HepG2 (cell line): ENCODE data around the gene SLC16A11. TPM values are rescaled to one million over a fixed set of nuclear protein-coding genes. Genes with fewer than 3 reads are reported as not detected.

Experiments used
- ATAC-seq: fragments of 200-7000 bp; cut with Tn5 transposase; 3 replicates; pipeline ENCODE4 v1.9.1; 2020; ENCODE audit warnings: mild to moderate bottlenecking, moderate library complexity
- BruUV-seq: library from RNA; stranded (reverse); fragments of 400-500 nt; replicated peaks from 2 replicates; lab custom pipeline; 2021; lab: Mats Ljungman, UMichigan
- CTCF ChIA-PET: fragments of 300-600 bp; formaldehyde crosslinking; extraction: SDS; loops from one replicate; lab custom pipeline; 2021; ENCODE audit warnings: low total read pairs, inconsistent platforms, low intra/inter-chr PET ratio; lab: Yijun Ruan, JAX
- POLR2A ChIA-PET: fragments of 350-600 bp; sonication (Branson Sonifier 250); formaldehyde crosslinking; loops from one replicate; lab custom pipeline; 2020; ENCODE audit warnings: antibody characterized with exemption, inconsistent platforms; lab: Yijun Ruan, JAX
- DNase-seq: peaks from one replicate; pipeline ENCODE4 v3.0.0-alpha.2; 2015; ENCODE audit warnings: low spot score
- FAIRE-seq: peaks from 3 replicates; lab custom pipeline; 2011; peaks lifted over from hg19 to GRCh38; lab: Jason Lieb, UNC
- H2AFZ ChIP-seq: one replicate; pipeline ENCODE4 v1.6.1; 2011; ENCODE audit warnings: low read length, inconsistent platforms
- H3K27ac ChIP-seq: fragments of 300-600 bp; 3 replicates; pipeline ENCODE4 v1.8.0; 2011; ENCODE audit warnings: mixed run types, mild to moderate bottlenecking, mixed read lengths, low read length, inconsistent platforms; ENCODE audit not compliant: insufficient read depth; ENCODE audit errors: extremely low read length
- H3K27me3 ChIP-seq, 2 experiments: fragments of 200-600 bp in 1 of 2; 2 replicates in 1 of 2; 3 replicates in 1 of 2; pipeline versions ENCODE4 v1.6.0 to v1.8.0; 2011; ENCODE audit warnings: low read length in 2 of 2, mild to moderate bottlenecking in 2 of 2, moderate library complexity in 2 of 2, inconsistent platforms in 1 of 2; ENCODE audit not compliant: insufficient read depth in 2 of 2, control insufficient read depth in 1 of 2
- H3K36me3 ChIP-seq, 2 experiments: fragments of 200-600 bp in 1 of 2; replicated peaks in 1 of 2; 2 replicates in 1 of 2; 3 replicates in 1 of 2; pipeline versions ENCODE4 v1.5.1 to v1.8.0; 2011; ENCODE audit warnings: low read length in 2 of 2, inconsistent platforms in 1 of 2; ENCODE audit not compliant: insufficient read depth in 2 of 2, control insufficient read depth in 1 of 2
- H3K4me1 ChIP-seq: 2 replicates; pipeline ENCODE4 v1.5.1; 2012; ENCODE audit warnings: low read length, inconsistent platforms; ENCODE audit not compliant: insufficient read depth
- H3K4me2 ChIP-seq: 2 replicates; pipeline ENCODE4 v1.6.0; 2011; ENCODE audit warnings: low read depth, low read length, inconsistent platforms
- H3K4me3 ChIP-seq, 3 experiments: fragments of 200-600 bp in 1 of 3; sonication (generic), shearing (Covaris generic) in 1 of 3; replicated peaks in 1 of 3; 2 replicates each; pipeline ENCODE4 v1.5.1; 2011 to 2016; ENCODE audit warnings: low read length in 3 of 3, inconsistent platforms in 2 of 3, low read depth in 2 of 3, mild to moderate bottlenecking in 2 of 3, control low read depth in 1 of 3, mixed read lengths in 1 of 3; ENCODE audit not compliant: insufficient read depth in 1 of 3
- H3K79me2 ChIP-seq: one replicate; pipeline ENCODE4 v1.6.1; 2011; ENCODE audit warnings: low read length, inconsistent platforms; ENCODE audit not compliant: insufficient read depth
- H3K9ac ChIP-seq: 2 replicates; pipeline ENCODE4 v1.6.0; 2011; ENCODE audit warnings: mild to moderate bottlenecking, low read depth, low read length, inconsistent platforms; ENCODE audit not compliant: insufficient read depth
- H3K9me3 ChIP-seq: 2 replicates; pipeline ENCODE4 v1.5.1; 2012; ENCODE audit warnings: mild to moderate bottlenecking, low read length
- H4K20me1 ChIP-seq: 2 replicates; pipeline ENCODE4 v1.6.0; 2011; ENCODE audit warnings: inconsistent platforms, mild to moderate bottlenecking, low read length, moderate library complexity; ENCODE audit not compliant: insufficient read depth
- E2F2 ChIP-seq: sonication (generic); formaldehyde crosslinking; IDR thresholded peaks from 2 replicates; pipeline ENCODE4 v1.4.0; 2020; ENCODE audit warnings: missing genetic modification reagents, borderline replicate concordance
- HMG20A ChIP-seq: IDR thresholded peaks from 2 replicates; pipeline ENCODE4 v1.6.1; 2016; ENCODE audit warnings: borderline replicate concordance
- KDM5A ChIP-seq: fragments of 200-600 bp; sonication (generic); IDR thresholded peaks from 2 replicates; pipeline ENCODE4 v1.7.0; 2018; ENCODE audit warnings: antibody characterized with exemption, mild to moderate bottlenecking, low read length, borderline replicate concordance
- RARG ChIP-seq: sonication (generic); formaldehyde crosslinking; IDR thresholded peaks from 2 replicates; pipeline ENCODE4 v1.4.0; 2020; ENCODE audit warnings: low read depth, mild to moderate bottlenecking, missing genetic modification reagents
- REPIN1 ChIP-seq: sonication (generic); formaldehyde crosslinking; IDR thresholded peaks from 2 replicates; pipeline ENCODE4 v1.8.0; 2022; ENCODE audit warnings: missing genetic modification reagents, low read depth, mild to moderate bottlenecking, borderline replicate concordance
- SRY ChIP-seq: sonication (generic); formaldehyde crosslinking; IDR thresholded peaks from 2 replicates; pipeline ENCODE4 v1.8.0; 2022; ENCODE audit warnings: mild to moderate bottlenecking, missing genetic modification reagents
- ZBTB2 ChIP-seq: sonication (generic); formaldehyde crosslinking; IDR thresholded peaks from 2 replicates; pipeline ENCODE4 v1.8.0; 2022; ENCODE audit warnings: low read depth, missing genetic modification reagents
- ZNF235 ChIP-seq: sonication (generic); formaldehyde crosslinking; IDR thresholded peaks from 2 replicates; pipeline ENCODE4 v1.8.1; 2023; ENCODE audit warnings: mild to moderate bottlenecking, missing genetic modification reagents, borderline replicate concordance
- ZNF318 ChIP-seq: sonication (generic); formaldehyde crosslinking; IDR thresholded peaks from 2 replicates; pipeline ENCODE4 v1.4.0; 2020; ENCODE audit warnings: mild to moderate bottlenecking, missing genetic modification reagents
- ZNF431 ChIP-seq: sonication (generic); formaldehyde crosslinking; IDR thresholded peaks from 2 replicates; pipeline ENCODE4 v1.9.0; 2022; ENCODE audit warnings: missing genetic modification reagents, low read depth, mild to moderate bottlenecking, borderline replicate concordance
- ZNF513 ChIP-seq: sonication (generic); formaldehyde crosslinking; conservative IDR thresholded peaks from 2 replicates; pipeline ENCODE4 v1.5.0; 2020; ENCODE audit warnings: missing genetic modification reagents
- ZNF567 ChIP-seq: sonication (generic); formaldehyde crosslinking; IDR thresholded peaks from 2 replicates; pipeline ENCODE4 v1.8.1; 2023; ENCODE audit warnings: mild to moderate bottlenecking, missing genetic modification reagents, borderline replicate concordance
- WGBS: methylation state at CpG from one replicate; pipeline ENCODE4 v1.1.6; 2017; ENCODE audit warnings: low lambda C conversion rate; 5-methylcytosine and 5-hydroxymethylcytosine counted together
- in situ Hi-C: cut with HindIII; loops from 2 replicates; pipeline ENCODE4 v1.10.0; 2017; ENCODE audit warnings: low pct_unique_long_range_greater_than_20kb; ENCODE audit not compliant: extremely low pct_ligation_motif_present
- intact Hi-C: fragments of 100-400 bp; cut with micrococcal nuclease; formaldehyde crosslinking; loops from one replicate; pipeline ENCODE4 v1.10.0; 2022; ENCODE audit not compliant: unreplicated experiment
- polyA plus RNA-seq, 8 experiments: library from polyadenylated mRNA; depleted of rRNA in 3 of 8; stranded (reverse) in 7 of 8; unstranded in 1 of 8; fragments of >200 nt; fragmentation: Illumina TruSeq in 4 of 8; extraction: Trizol in 4 of 8; gene quantifications; 2 replicates each; pipeline versions ENCODE4 v1.2.1 to v1.2.3, GENCODE V29; 2011 to 2016; ENCODE audit warnings: low read depth in 4 of 8, missing spikeins in 1 of 8, mixed read lengths in 1 of 8; ENCODE audit not compliant: insufficient read depth in 1 of 8
- total RNA-seq, 5 experiments: library from RNA; depleted of rRNA; stranded (reverse); fragments of >200 nt; fragmentation: Illumina TruSeq; extraction: Trizol; gene quantifications; 2 replicates each; pipeline ENCODE4 v1.2.3, GENCODE V29; 2016; ENCODE audit warnings: low read depth in 1 of 5

SLC16A11 gene
- total and polyA plus RNA-seq, 2 of the 13 experiments (the other 11 are each of a cell fraction or from before 2014, with no cell fraction given): not detected

- Histone ChIP-seq H2AFZ (no peak overlapping the region), H3K9me3 (no peaks in the 10 kb centered on the region), H3K9ac (no peak overlapping the region), H3K36me3 (no peaks in the 10 kb centered on the region), H3K79me2 (no peaks in the 10 kb centered on the region), H4K20me1 (no peaks in the 10 kb centered on the region), H3K27ac (no peak overlapping the region), H3K4me2 (no peak overlapping the region), H3K27me3 (no peaks in the 10 kb centered on the region; a peak in 2 of 5 replicates), H3K4me3 (no peak overlapping the region), H3K4me1 (peaks cover 27% of the 10 kb centered on the region)
- WGBS: 42% methylated on average over 4 of the region's 4 CpGs
- in situ Hi-C loops (no loop called here), intact Hi-C loops (no loop called here)
- no peak for FAIRE-seq
- BruUV-seq: no TSS peak
- ATAC-seq: no peak
- CTCF ChIA-PET: no interaction called here
- no peak for DNase-seq
- POLR2A ChIA-PET: no interaction called here
- TF ChIP-seq REPIN1 (no peak), ZBTB2 (CRISPR knock-in tag) (no peak), SRY (no peak), E2F2 (no peak), KDM5A (no peak), ZNF567 (CRISPR knock-in tag) (no peak), RARG (CRISPR knock-in tag) (no peak), ZNF318 (CRISPR knock-in tag) (no peak), HMG20A (CRISPR knock-in tag) (no peak), ZNF513 (CRISPR knock-in tag) (no peak), ZNF431 (CRISPR knock-in tag) (no peak), ZNF235 (CRISPR knock-in tag) (no peak)
Measured at GRCh38 chr17:7056386-7056785, 12.5 kb upstream of the SLC16A11 start.
